Vagina (tissue), 2 donors: Measurements from ENCODE around the gene KCNK4. TPM values are rescaled to one million over a fixed set of nuclear protein-coding genes. Genes with fewer than 3 reads are reported as not detected.
A peak's percentile ranks its signal among the peaks of the same experiment; 100 is the strongest.

ENCODE experiments used
- DNase-seq, 2 donors: peaks; one replicate each; pipeline ENCODE4 v3.0.0-alpha.2; 2017; ENCODE audit errors: extremely low spot score in 2 of 2
- H3K27ac ChIP-seq: fragments of 200-600 bp; sonication (generic); one replicate; pipeline ENCODE4 v1.5.1; 2019
- H3K27me3 ChIP-seq: fragments of 200-600 bp; sonication (generic); one replicate; pipeline ENCODE4 v1.5.1; 2019
- H3K36me3 ChIP-seq, 2 donors: fragments of 200-600 bp; sonication (generic); one replicate each; pipeline ENCODE4 v1.5.1; 2017 to 2019
- H3K4me1 ChIP-seq: fragments of 200-600 bp; sonication (generic); one replicate; pipeline ENCODE4 v1.5.1; 2019
- H3K4me3 ChIP-seq, 2 donors: fragments of 200-600 bp; sonication (generic); 1 replicate in 1 of 2; 2 replicates in 1 of 2; pipeline ENCODE4 v1.5.1; 2016 to 2019
- H3K9me3 ChIP-seq: fragments of 200-600 bp; sonication (generic); one replicate; pipeline ENCODE4 v1.5.1; 2019
- POLR2A ChIP-seq, 2 donors: fragments of 450-650 bp; IDR thresholded peaks; one replicate each; pipeline ENCODE4 v1.6.1; 2017; ENCODE audit warnings: antibody characterized with exemption in 2 of 2, mild to moderate bottlenecking in 2 of 2, moderate library complexity in 2 of 2
- POLR2AphosphoS5 ChIP-seq, 2 donors: sonication (generic); formaldehyde crosslinking; IDR thresholded peaks; one replicate each; pipeline ENCODE4 v1.9.0; 2017; ENCODE audit warnings: antibody characterized with exemption in 2 of 2, mild to moderate bottlenecking in 2 of 2, low read depth in 1 of 2; ENCODE audit not compliant: insufficient read depth in 1 of 2
- intact Hi-C: fragments of 100-400 bp; cut with DNase I; formaldehyde crosslinking; loops from one replicate; pipeline ENCODE4 v1.15.1; 2023
- total RNA-seq: library from RNA; depleted of rRNA; stranded (reverse); fragments of >200 nt; gene quantifications from one replicate; pipeline ENCODE4 v1.2.3, GENCODE V29; 2016
- TF ChIP-seq, protein P1 (sequence below), 3 experiments: fragments of 450-650 bp in 2 of 3; fragments of 200-600 bp in 1 of 3; sonication (generic) in 1 of 3; IDR thresholded peaks; one replicate each; pipeline ENCODE4 v1.5.1; 2017 to 2019; ENCODE audit warnings: antibody characterized with exemption in 3 of 3, mild to moderate bottlenecking in 2 of 3, moderate library complexity in 2 of 3

Gene KCNK4
- total RNA-seq, 1 donor from 2014 or later = 0.98 TPM

- Histone ChIP-seq H3K9me3 (no peaks in the 10 kb centered on the region), H3K36me3 (no peaks in the 10 kb centered on the region), H3K27ac (no peak overlapping the region), H3K4me1 (peaks cover 36% of the 10 kb centered on the region), H3K4me3 (no peak overlapping the region), H3K27me3 (peaks cover 10% of the 10 kb centered on the region)
- DNase-seq = no peak
- TF ChIP-seq, protein P1, sequence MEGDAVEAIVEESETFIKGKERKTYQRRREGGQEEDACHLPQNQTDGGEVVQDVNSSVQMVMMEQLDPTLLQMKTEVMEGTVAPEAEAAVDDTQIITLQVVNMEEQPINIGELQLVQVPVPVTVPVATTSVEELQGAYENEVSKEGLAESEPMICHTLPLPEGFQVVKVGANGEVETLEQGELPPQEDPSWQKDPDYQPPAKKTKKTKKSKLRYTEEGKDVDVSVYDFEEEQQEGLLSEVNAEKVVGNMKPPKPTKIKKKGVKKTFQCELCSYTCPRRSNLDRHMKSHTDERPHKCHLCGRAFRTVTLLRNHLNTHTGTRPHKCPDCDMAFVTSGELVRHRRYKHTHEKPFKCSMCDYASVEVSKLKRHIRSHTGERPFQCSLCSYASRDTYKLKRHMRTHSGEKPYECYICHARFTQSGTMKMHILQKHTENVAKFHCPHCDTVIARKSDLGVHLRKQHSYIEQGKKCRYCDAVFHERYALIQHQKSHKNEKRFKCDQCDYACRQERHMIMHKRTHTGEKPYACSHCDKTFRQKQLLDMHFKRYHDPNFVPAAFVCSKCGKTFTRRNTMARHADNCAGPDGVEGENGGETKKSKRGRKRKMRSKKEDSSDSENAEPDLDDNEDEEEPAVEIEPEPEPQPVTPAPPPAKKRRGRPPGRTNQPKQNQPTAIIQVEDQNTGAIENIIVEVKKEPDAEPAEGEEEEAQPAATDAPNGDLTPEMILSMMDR (IDR thresholded peaks at IDR 0.05) = no peak
- no peak for TF ChIP-seq POLR2AphosphoS5 (IDR thresholded peaks at IDR 0.05; ENCODE audit: insufficient read depth in 1 of 2, low read depth in 1 of 2)
- TF ChIP-seq POLR2A (IDR thresholded peaks at IDR 0.05) = no peak
- intact Hi-C loops = no loop called here
These were observed 2.0 kb upstream of the KCNK4 start for GRCh38 chr11:64289002-64289564.

GRCh38 chr11:64290352-64291261, 495 bp upstream of the KCNK4 start:
- TF ChIP-seq POLR2AphosphoS5 (IDR thresholded peaks at IDR 0.05; ENCODE audit: insufficient read depth in 1 of 2, low read depth in 1 of 2) (no peak), POLR2A (IDR thresholded peaks at IDR 0.05) (no peak)
- TF ChIP-seq, protein P1 (IDR thresholded peaks at IDR 0.05) = no peak
- no peak overlapping the region for H3K27ac ChIP-seq
- H3K36me3 ChIP-seq = no peaks in the 10 kb centered on the region
- no peaks in the 10 kb centered on the region for H3K9me3 ChIP-seq
- intact Hi-C loops = no loop called here
- H3K4me3 ChIP-seq = no peak overlapping the region
- peaks cover 32% of the 10 kb centered on the region for H3K4me1 ChIP-seq
- no peak for DNase-seq
- H3K27me3 ChIP-seq = peaks cover 10% of the 10 kb centered on the region

DNA sequence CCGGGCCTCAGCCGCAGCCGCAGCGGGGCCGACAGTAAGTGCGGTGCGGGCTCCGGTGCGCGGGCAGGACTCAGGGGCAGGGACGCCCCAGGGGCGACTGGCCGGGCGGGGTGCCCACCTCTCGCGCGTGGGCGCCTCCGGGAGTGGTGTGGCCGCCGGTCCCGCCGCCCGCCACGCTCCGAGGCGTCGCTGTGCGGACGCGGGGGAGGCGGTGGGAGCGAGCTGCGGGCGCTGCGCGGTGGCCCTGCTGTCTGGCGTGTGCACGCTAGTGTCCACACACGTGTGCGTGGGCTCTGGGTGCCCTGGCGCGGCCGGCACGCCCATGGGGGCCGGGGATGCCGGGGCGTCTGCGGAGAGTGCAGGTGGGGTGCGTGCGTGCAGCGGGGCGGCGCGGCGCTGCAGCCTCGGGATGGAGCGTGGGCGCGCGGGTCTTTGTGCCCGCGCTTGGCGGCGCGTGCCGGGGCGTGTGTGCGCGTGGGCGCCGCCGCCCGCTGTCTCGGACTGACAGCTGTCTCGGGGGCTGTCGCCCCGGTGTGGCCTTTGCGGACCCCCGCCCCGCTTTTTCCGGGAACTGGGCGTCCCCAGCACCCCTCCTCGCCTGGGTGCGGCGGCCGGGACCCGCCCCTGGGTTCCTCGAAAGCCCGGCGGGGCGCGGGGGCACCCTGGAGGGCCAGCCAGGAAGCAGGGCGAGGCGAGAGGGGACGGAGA, 804 bp downstream of the KCNK4 start:
- H3K27me3 ChIP-seq = peaks cover 10% of the 10 kb centered on the region
- no peak overlapping the region for H3K27ac ChIP-seq
- peak overlapping the region; percentile 31 to 39 for H3K4me3 ChIP-seq
- no peak for DNase-seq
- H3K9me3 ChIP-seq = no peaks in the 10 kb centered on the region
- TF ChIP-seq POLR2A (IDR thresholded peaks at IDR 0.05) (no peak), POLR2AphosphoS5 (IDR thresholded peaks at IDR 0.05; ENCODE audit: insufficient read depth in 1 of 2, low read depth in 1 of 2) (no peak)
- TF ChIP-seq, protein P1 (IDR thresholded peaks at IDR 0.05) = no peak
- H3K4me1 ChIP-seq = peaks cover 20% of the 10 kb centered on the region
- no peaks in the 10 kb centered on the region for H3K36me3 ChIP-seq
- intact Hi-C loops = no loop called here

DNA sequence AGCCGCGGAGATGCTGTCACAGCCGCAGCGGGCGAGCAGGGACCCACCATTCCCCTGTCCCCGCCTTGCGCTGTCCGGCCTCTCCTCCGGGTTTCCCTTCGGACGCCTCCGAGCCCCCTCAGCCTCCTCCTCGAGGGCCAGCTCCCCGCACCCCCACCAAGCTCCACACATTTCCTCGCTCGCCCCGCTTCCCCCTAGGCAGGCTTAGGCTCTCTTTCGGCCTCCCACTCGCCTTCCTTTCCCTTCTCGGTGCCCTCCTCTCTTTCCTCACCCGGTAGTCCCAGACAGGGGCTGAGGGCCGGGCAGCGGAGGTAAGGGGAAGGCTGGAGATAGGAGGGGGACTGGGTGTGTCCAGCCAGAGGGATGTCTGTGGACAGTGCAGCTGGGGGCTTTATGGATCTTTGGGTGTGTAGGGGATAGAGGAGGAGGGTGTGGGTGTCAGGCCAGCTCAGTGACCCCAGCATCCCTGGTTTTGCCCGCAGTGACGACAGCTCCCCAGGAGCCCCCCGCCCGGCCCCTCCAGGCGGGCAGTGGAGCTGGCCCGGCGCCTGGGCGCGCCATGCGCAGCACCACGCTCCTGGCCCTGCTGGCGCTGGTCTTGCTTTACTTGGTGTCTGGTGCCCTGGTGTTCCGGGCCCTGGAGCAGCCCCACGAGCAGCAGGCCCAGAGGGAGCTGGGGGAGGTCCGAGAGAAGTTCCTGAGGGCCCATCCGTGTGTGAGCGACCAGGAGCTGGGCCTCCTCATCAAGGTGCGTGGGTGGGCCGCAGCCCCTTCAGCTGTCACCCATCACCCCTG, 1.6 kb downstream of the KCNK4 start:
- intact Hi-C loops = no loop called here
- Histone ChIP-seq H3K27ac (no peak overlapping the region), H3K4me3 (peak overlapping the region; percentile 31 to 39), H3K4me1 (peaks cover 19% of the 10 kb centered on the region), H3K27me3 (peaks cover 10% of the 10 kb centered on the region), H3K9me3 (no peaks in the 10 kb centered on the region), H3K36me3 (no peaks in the 10 kb centered on the region)
- no peak for DNase-seq
- TF ChIP-seq, protein P1 (IDR thresholded peaks at IDR 0.05) = no peak
